Effector memory CD4-positive, alpha-beta T cell (primary cell): ENCODE measurements around the gene TEX48.

Experiments used
- DNase-seq, 3 donors: peaks; one replicate each; pipeline ENCODE4 v3.0.0-alpha.2; 2020
- H3K27ac ChIP-seq: 2 replicates; pipeline ENCODE4 v1.7.0; 2013; ENCODE audit warnings: mild to moderate bottlenecking, low read length, moderate library complexity; ENCODE audit not compliant: insufficient read depth, poor library complexity, severe bottlenecking
- H3K27me3 ChIP-seq: replicated peaks from 2 replicates; pipeline ENCODE4 v1.7.0; 2013; ENCODE audit warnings: mild to moderate bottlenecking, low read length; ENCODE audit not compliant: insufficient read depth, control insufficient read depth, poor library complexity, severe bottlenecking
- H3K36me3 ChIP-seq: 2 replicates; pipeline ENCODE4 v1.7.0; 2013; ENCODE audit warnings: mild to moderate bottlenecking, low read length, moderate library complexity; ENCODE audit not compliant: control insufficient read depth, insufficient read depth
- H3K4me1 ChIP-seq: 2 replicates; pipeline ENCODE4 v1.7.0; 2013; ENCODE audit warnings: low read length, mild to moderate bottlenecking; ENCODE audit not compliant: control insufficient read depth, insufficient read depth, poor library complexity, severe bottlenecking
- H3K4me3 ChIP-seq: 2 replicates; pipeline ENCODE4 v1.7.0; 2013; ENCODE audit warnings: low read length, low read depth, mild to moderate bottlenecking; ENCODE audit not compliant: insufficient read depth, poor library complexity, severe bottlenecking
- H3K9me3 ChIP-seq: 2 replicates; pipeline ENCODE4 v1.7.0; 2013; ENCODE audit warnings: mild to moderate bottlenecking, low read length, moderate library complexity; ENCODE audit not compliant: control insufficient read depth
- total RNA-seq, 3 donors: gene quantifications; one replicate each; lab custom pipeline; 2026; lab: John Stamatoyannopoulos, UW

The TEX48 gene, protein sequence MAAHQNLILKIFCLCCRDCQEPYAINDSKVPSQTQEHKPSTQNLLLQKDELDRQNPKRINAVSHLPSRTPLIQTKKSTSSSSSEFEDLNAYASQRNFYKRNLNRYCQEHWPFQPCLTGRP
- 0 to 0.09 (median 0) reads per million in 3 donors for total RNA-seq

DNA sequence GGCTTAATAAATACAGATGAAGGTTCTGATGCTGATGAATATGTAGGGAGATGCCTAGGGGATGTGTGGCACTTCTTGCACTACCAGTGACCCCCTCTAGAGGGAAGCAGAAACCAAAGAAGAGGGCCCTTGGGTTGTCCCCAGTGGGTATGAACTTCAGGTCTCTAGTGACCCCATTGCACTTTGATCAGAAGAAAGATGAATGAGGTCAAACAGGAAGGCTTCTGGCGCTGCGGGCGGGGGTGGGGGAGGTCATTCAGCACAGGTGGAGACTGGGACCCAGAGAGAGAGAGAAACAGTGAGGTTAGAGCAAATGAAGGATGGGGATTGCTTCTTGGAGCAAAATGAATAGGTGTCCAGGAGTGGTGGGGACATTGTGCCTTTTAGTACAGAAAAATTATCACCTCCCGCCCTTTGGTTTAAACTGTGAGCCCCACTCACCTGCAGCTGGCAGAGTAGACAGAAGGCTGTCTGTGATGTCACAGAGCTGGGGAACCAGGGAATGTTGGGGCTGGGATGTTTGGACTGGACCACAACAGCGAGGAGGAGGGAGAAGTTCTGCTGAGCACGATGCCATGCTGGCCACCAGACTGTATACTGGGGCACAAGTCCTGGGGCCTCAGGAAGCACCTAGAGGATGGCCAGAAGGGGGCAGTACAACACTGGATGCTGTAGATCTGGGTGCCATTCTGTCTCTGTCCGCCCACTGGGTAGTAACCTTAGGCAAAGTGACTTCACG lies at the start of gene TEX48:
Gene TEX48 (minus strand): TSS at position 599 of the 739 bp plus-strand sequence. CDS start 10,469 bp downstream, outside the sequence.
- no peak within 1 kb of the TSS for H3K4me3 ChIP-seq

GRCh38 chr9:114731701-114732100 lies 49.7 kb upstream of the TEX48 start:
- no peak overlapping the region for H3K27ac ChIP-seq
- peaks cover 6% of the 10 kb centered on the region for H3K4me1 ChIP-seq
- no peaks in the 10 kb centered on the region for H3K36me3 ChIP-seq

More for the DNA sequence above, at the start of gene TEX48:
- H3K27ac ChIP-seq, result no peak within 1 kb of the TSS
- no peaks in the 10 kb centered on the region for H3K27me3 ChIP-seq
- no peaks in the 10 kb centered on the region for H3K9me3 ChIP-seq
- H3K4me1 ChIP-seq, result peaks cover 12% of the 10 kb centered on the region
- no peaks in the 10 kb centered on the region for H3K36me3 ChIP-seq
- DNase-seq, result peak; percentile 54 to 69 (median 55)

DNA sequence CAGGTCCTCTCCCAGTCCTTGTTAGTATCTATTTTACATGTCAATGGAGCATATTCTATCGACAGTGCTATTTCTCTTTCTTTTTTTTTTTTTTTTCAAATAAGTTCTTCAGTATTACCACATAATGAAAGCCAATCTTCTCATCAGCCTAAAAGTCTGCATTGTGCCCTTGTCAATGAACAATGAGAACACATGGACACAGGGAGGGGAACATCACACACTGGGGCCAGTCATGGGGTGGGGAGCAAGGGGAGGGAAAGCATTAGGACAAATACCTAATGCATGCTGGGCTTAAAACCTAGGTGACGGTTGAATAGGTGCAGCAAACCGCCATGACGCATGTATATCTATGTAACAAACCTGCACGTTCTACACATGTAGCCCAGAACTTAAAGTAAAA lies 47.7 kb upstream of the TEX48 start:
- no peak for DNase-seq
- Histone ChIP-seq H3K36me3 (no peaks in the 10 kb centered on the region), H3K9me3 (no peaks in the 10 kb centered on the region), H3K4me1 (no peaks in the 10 kb centered on the region), H3K4me3 (no peak overlapping the region), H3K27me3 (no peaks in the 10 kb centered on the region), H3K27ac (no peak overlapping the region)

More at GRCh38 chr9:114731701-114732100, 49.7 kb upstream of the TEX48 start:
- H3K9me3 ChIP-seq, result no peaks in the 10 kb centered on the region
- H3K4me3 ChIP-seq, result no peak overlapping the region
- no peaks in the 10 kb centered on the region for H3K27me3 ChIP-seq
- DNase-seq, result no peak

GRCh38 chr9:114725930-114726329 lies 43.9 kb upstream of the TEX48 start:
- no peak overlapping the region for H3K4me3 ChIP-seq
- no peak overlapping the region for H3K27ac ChIP-seq

GRCh38 chr9:114724744-114725143 lies 42.8 kb upstream of the TEX48 start:
- DNase-seq, result no peak
- H3K9me3 ChIP-seq, result no peaks in the 10 kb centered on the region
- no peaks in the 10 kb centered on the region for H3K27me3 ChIP-seq
- H3K4me3 ChIP-seq, result no peak overlapping the region
- no peak overlapping the region for H3K27ac ChIP-seq
- peaks cover 5% of the 10 kb centered on the region for H3K4me1 ChIP-seq
- H3K36me3 ChIP-seq, result no peaks in the 10 kb centered on the region

More at GRCh38 chr9:114725930-114726329, 43.9 kb upstream of the TEX48 start:
- H3K4me1 ChIP-seq, result no peaks in the 10 kb centered on the region
- no peaks in the 10 kb centered on the region for H3K9me3 ChIP-seq
- H3K36me3 ChIP-seq, result no peaks in the 10 kb centered on the region
- DNase-seq, result no peak
- no peaks in the 10 kb centered on the region for H3K27me3 ChIP-seq

- Histone ChIP-seq H3K4me1 (peaks cover 13% of the 10 kb centered on the region), H3K27ac (no peak overlapping the region), H3K36me3 (no peaks in the 10 kb centered on the region), H3K9me3 (no peaks in the 10 kb centered on the region), H3K27me3 (no peaks in the 10 kb centered on the region), H3K4me3 (no peak overlapping the region)
- DNase-seq, result no peak
Measured at GRCh38 chr9:114723931-114724330, 41.9 kb upstream of the TEX48 start.

DNA sequence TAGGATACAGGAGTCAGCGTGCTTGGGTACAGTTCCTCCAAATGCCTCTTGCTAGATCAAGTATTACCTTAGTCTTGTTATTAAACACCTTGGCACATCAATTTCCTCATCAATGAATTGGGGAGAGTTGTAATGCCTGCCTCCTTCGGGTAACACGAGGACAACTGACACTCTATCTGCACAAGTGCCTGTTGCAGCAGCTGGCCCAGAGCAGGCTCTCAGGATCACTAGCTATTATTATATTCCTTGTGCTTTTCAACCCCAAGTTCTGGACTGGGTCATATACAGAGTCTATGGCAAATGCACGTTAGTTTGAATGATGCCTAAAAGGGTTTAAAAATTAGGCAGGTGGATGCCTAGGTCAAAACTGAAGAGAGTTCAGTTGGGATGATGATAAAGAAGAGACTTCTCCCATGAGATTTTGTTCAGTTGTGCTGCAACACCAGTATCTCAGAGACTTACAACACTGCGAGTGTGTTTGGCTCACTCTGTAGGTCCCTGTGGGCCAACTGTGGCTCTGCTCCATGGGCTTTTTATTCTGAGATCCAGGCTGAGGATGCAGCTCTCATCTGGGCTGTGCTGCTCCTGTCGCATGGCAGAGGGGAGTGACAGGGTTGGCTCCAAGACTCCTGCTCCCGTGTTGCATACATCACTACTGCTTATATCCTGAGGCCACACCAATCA lies 41.1 kb upstream of the TEX48 start:
- Histone ChIP-seq H3K27me3 (no peaks in the 10 kb centered on the region), H3K27ac (no peak overlapping the region), H3K4me1 (peaks cover 22% of the 10 kb centered on the region), H3K36me3 (no peaks in the 10 kb centered on the region), H3K9me3 (no peaks in the 10 kb centered on the region), H3K4me3 (no peak overlapping the region)
- no peak for DNase-seq

DNA sequence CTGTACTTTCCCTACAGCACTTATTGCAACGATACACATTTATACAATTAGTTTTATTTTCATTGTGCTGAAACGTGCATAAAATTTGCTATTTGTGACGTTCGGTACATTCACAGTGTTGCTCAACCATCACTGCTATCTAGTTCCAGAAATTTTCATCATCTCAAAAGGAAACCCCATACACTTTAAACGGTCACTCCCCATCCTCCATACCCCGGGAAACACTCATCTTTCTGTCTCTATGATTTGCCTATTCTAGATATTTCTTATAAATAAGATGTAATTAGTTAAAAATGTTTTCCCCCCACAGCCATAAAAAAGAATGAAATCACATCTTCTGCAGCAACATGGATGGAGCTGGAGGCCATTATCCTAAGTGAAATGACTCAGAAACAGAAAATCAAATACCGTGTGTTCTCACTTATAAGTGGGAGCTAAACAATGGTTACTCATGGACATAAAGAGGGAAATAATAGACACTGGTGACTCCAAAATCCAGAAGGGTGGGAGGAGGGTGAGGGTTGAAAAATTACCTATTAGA lies 40.2 kb upstream of the TEX48 start:
- Histone ChIP-seq H3K27ac (no peak overlapping the region), H3K4me1 (peaks cover 30% of the 10 kb centered on the region), H3K27me3 (no peaks in the 10 kb centered on the region), H3K9me3 (no peaks in the 10 kb centered on the region), H3K36me3 (no peaks in the 10 kb centered on the region), H3K4me3 (no peak overlapping the region)
- no peak for DNase-seq

GRCh38 chr9:114721491-114722079 lies 39.6 kb upstream of the TEX48 start:
- no peak for DNase-seq
- H3K36me3 ChIP-seq, result no peaks in the 10 kb centered on the region
- no peak overlapping the region for H3K27ac ChIP-seq
- H3K9me3 ChIP-seq, result no peaks in the 10 kb centered on the region
- peaks cover 31% of the 10 kb centered on the region for H3K4me1 ChIP-seq
- H3K4me3 ChIP-seq, result no peak overlapping the region
- no peaks in the 10 kb centered on the region for H3K27me3 ChIP-seq
